HepG2 (cell line): Measurements from ENCODE around the gene SNUPN. TPM values are rescaled to one million over a fixed set of nuclear protein-coding genes. Genes with fewer than 3 reads are reported as not detected.

Experiments used
- ATAC-seq: fragments of 200-7000 bp; cut with Tn5 transposase; 3 replicates; pipeline ENCODE4 v1.9.1; 2020; ENCODE audit warnings: mild to moderate bottlenecking, moderate library complexity
- BruUV-seq: library from RNA; stranded (reverse); fragments of 400-500 nt; replicated peaks from 2 replicates; lab custom pipeline; 2021; lab: Mats Ljungman, UMichigan
- CTCF ChIA-PET: fragments of 300-600 bp; formaldehyde crosslinking; extraction: SDS; loops from one replicate; lab custom pipeline; 2021; ENCODE audit warnings: low total read pairs, inconsistent platforms, low intra/inter-chr PET ratio; lab: Yijun Ruan, JAX
- POLR2A ChIA-PET: fragments of 350-600 bp; sonication (Branson Sonifier 250); formaldehyde crosslinking; loops from one replicate; lab custom pipeline; 2020; ENCODE audit warnings: antibody characterized with exemption, inconsistent platforms; lab: Yijun Ruan, JAX
- DNase-seq: peaks from one replicate; pipeline ENCODE4 v3.0.0-alpha.2; 2015; ENCODE audit warnings: low spot score
- FAIRE-seq: peaks from 3 replicates; lab custom pipeline; 2011; peaks lifted over from hg19 to GRCh38; lab: Jason Lieb, UNC
- H2AFZ ChIP-seq: one replicate; pipeline ENCODE4 v1.6.1; 2011; ENCODE audit warnings: low read length, inconsistent platforms
- H3K27ac ChIP-seq: fragments of 300-600 bp; 3 replicates; pipeline ENCODE4 v1.8.0; 2011; ENCODE audit warnings: mixed run types, mild to moderate bottlenecking, mixed read lengths, low read length, inconsistent platforms; ENCODE audit not compliant: insufficient read depth; ENCODE audit errors: extremely low read length
- H3K27me3 ChIP-seq, 2 experiments: fragments of 200-600 bp in 1 of 2; 2 replicates in 1 of 2; 3 replicates in 1 of 2; pipeline versions ENCODE4 v1.6.0 to v1.8.0; 2011; ENCODE audit warnings: low read length in 2 of 2, mild to moderate bottlenecking in 2 of 2, moderate library complexity in 2 of 2, inconsistent platforms in 1 of 2; ENCODE audit not compliant: insufficient read depth in 2 of 2, control insufficient read depth in 1 of 2
- H3K36me3 ChIP-seq, 2 experiments: fragments of 200-600 bp in 1 of 2; replicated peaks in 1 of 2; 2 replicates in 1 of 2; 3 replicates in 1 of 2; pipeline versions ENCODE4 v1.5.1 to v1.8.0; 2011; ENCODE audit warnings: low read length in 2 of 2, inconsistent platforms in 1 of 2; ENCODE audit not compliant: insufficient read depth in 2 of 2, control insufficient read depth in 1 of 2
- H3K4me1 ChIP-seq: 2 replicates; pipeline ENCODE4 v1.5.1; 2012; ENCODE audit warnings: low read length, inconsistent platforms; ENCODE audit not compliant: insufficient read depth
- H3K4me2 ChIP-seq: 2 replicates; pipeline ENCODE4 v1.6.0; 2011; ENCODE audit warnings: low read depth, low read length, inconsistent platforms
- H3K4me3 ChIP-seq, 3 experiments: fragments of 200-600 bp in 1 of 3; sonication (generic), shearing (Covaris generic) in 1 of 3; replicated peaks in 1 of 3; 2 replicates each; pipeline ENCODE4 v1.5.1; 2011 to 2016; ENCODE audit warnings: low read length in 3 of 3, inconsistent platforms in 2 of 3, low read depth in 2 of 3, mild to moderate bottlenecking in 2 of 3, control low read depth in 1 of 3, mixed read lengths in 1 of 3; ENCODE audit not compliant: insufficient read depth in 1 of 3
- H3K79me2 ChIP-seq: one replicate; pipeline ENCODE4 v1.6.1; 2011; ENCODE audit warnings: low read length, inconsistent platforms; ENCODE audit not compliant: insufficient read depth
- H3K9ac ChIP-seq: 2 replicates; pipeline ENCODE4 v1.6.0; 2011; ENCODE audit warnings: mild to moderate bottlenecking, low read depth, low read length, inconsistent platforms; ENCODE audit not compliant: insufficient read depth
- H3K9me3 ChIP-seq: 2 replicates; pipeline ENCODE4 v1.5.1; 2012; ENCODE audit warnings: mild to moderate bottlenecking, low read length
- H4K20me1 ChIP-seq: 2 replicates; pipeline ENCODE4 v1.6.0; 2011; ENCODE audit warnings: inconsistent platforms, mild to moderate bottlenecking, low read length, moderate library complexity; ENCODE audit not compliant: insufficient read depth
- ADNP ChIP-seq: sonication (generic); formaldehyde crosslinking; IDR thresholded peaks from 2 replicates; pipeline ENCODE4 v1.4.0; 2020; ENCODE audit warnings: missing genetic modification reagents
- AFF4 ChIP-seq: sonication (generic); formaldehyde crosslinking; IDR thresholded peaks from 2 replicates; pipeline ENCODE4 v1.4.0; 2020; ENCODE audit warnings: missing genetic modification reagents
- KDM3A ChIP-seq: IDR thresholded peaks from 2 replicates; pipeline ENCODE4 v1.6.1; 2018; ENCODE audit warnings: low read depth, missing compliant biosample characterization
- MAFG ChIP-seq: sonication (generic); formaldehyde crosslinking; IDR thresholded peaks from 2 replicates; pipeline ENCODE4 v1.5.1; 2020; ENCODE audit warnings: mild to moderate bottlenecking, missing genetic modification reagents
- MEF2D ChIP-seq: sonication (generic); formaldehyde crosslinking; IDR thresholded peaks from 2 replicates; pipeline ENCODE4 v1.5.1; 2020; ENCODE audit warnings: mild to moderate bottlenecking, missing genetic modification reagents
- NFKBIZ ChIP-seq: IDR thresholded peaks from 2 replicates; pipeline ENCODE4 v1.6.1; 2018; ENCODE audit warnings: missing genetic modification reagents, missing compliant biosample characterization
- RBFOX2 ChIP-seq: fragments of 200-400 bp; formaldehyde crosslinking; IDR thresholded peaks from 2 replicates; pipeline ENCODE4 v1.6.1; 2017; ENCODE audit warnings: low read depth, mild to moderate bottlenecking, low read length
- RFXAP ChIP-seq: sonication (generic); formaldehyde crosslinking; IDR thresholded peaks from 2 replicates; pipeline ENCODE4 v1.4.0; 2020; ENCODE audit warnings: missing genetic modification reagents, borderline replicate concordance
- SP1 ChIP-seq, 2 experiments: fragments of 450-650 bp in 1 of 2; sonication (generic) in 1 of 2; formaldehyde crosslinking in 1 of 2; IDR thresholded peaks; 2 replicates each; pipeline versions ENCODE4 v1.4.0 to v1.6.1; 2016 to 2020; ENCODE audit warnings: missing genetic modification reagents in 1 of 2
- ZNF616 ChIP-seq: sonication (generic); formaldehyde crosslinking; IDR thresholded peaks from 2 replicates; pipeline ENCODE4 v1.5.0; 2020; ENCODE audit warnings: low read depth, mild to moderate bottlenecking, missing genetic modification reagents
- WGBS: methylation state at CpG from one replicate; pipeline ENCODE4 v1.1.6; 2017; ENCODE audit warnings: low lambda C conversion rate; 5-methylcytosine and 5-hydroxymethylcytosine counted together
- in situ Hi-C: cut with HindIII; loops from 2 replicates; pipeline ENCODE4 v1.10.0; 2017; ENCODE audit warnings: low pct_unique_long_range_greater_than_20kb; ENCODE audit not compliant: extremely low pct_ligation_motif_present
- intact Hi-C: fragments of 100-400 bp; cut with micrococcal nuclease; formaldehyde crosslinking; loops from one replicate; pipeline ENCODE4 v1.10.0; 2022; ENCODE audit not compliant: unreplicated experiment
- polyA plus RNA-seq, 8 experiments: library from polyadenylated mRNA; depleted of rRNA in 3 of 8; stranded (reverse) in 7 of 8; unstranded in 1 of 8; fragments of >200 nt; fragmentation: Illumina TruSeq in 4 of 8; extraction: Trizol in 4 of 8; gene quantifications; 2 replicates each; pipeline versions ENCODE4 v1.2.1 to v1.2.3, GENCODE V29; 2011 to 2016; ENCODE audit warnings: low read depth in 4 of 8, missing spikeins in 1 of 8, mixed read lengths in 1 of 8; ENCODE audit not compliant: insufficient read depth in 1 of 8
- total RNA-seq, 5 experiments: library from RNA; depleted of rRNA; stranded (reverse); fragments of >200 nt; fragmentation: Illumina TruSeq; extraction: Trizol; gene quantifications; 2 replicates each; pipeline ENCODE4 v1.2.3, GENCODE V29; 2016; ENCODE audit warnings: low read depth in 1 of 5
- TF ChIP-seq, protein P1 (sequence below): sonication (generic); formaldehyde crosslinking; IDR thresholded peaks from 2 replicates; pipeline ENCODE4 v1.5.1; 2020; ENCODE audit warnings: mild to moderate bottlenecking, missing genetic modification reagents, moderate library complexity
- TF ChIP-seq, protein P2 (sequence below): sonication (generic); formaldehyde crosslinking; conservative IDR thresholded peaks from 2 replicates; pipeline ENCODE4 v1.8.0; 2022; ENCODE audit warnings: missing genetic modification reagents

The SNUPN gene
- total and polyA plus RNA-seq, 2 of the 13 experiments (the other 11 are each of a cell fraction or from before 2014, with no cell fraction given) = 9.0 to 16.4 TPM

DNA sequence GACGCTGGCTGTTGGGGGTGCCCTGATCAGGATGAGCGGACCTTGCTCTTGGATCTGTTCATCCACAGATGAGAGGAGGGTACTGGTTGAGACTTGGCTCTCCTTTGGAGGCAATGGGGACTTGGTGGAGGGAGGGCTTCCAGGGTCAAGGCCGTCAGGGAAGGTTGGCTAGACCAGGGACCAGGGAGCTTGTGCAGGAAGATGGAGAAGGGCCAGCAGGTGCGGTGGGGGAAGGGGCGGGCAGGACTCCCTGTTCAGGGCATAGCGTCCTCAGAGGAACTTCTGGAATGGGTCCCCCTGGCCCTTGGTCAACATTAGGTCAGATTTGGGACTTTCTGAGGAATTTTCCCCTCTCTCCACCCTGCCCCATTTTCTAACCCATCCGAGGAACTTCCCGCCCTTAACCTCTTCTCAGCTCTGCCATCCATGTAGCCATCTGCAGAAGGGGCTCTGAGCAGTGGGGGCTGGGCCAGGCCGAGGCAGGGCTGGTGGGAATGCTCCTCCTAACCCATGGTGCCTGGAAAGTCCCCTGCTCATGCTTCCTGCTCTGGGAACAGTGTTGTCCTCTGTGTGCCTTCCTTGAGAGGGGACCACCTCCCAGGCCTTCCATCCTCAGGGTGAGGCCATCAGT lies 33.7 kb upstream of the SNUPN start (continued):
- TF ChIP-seq RFXAP (CRISPR knock-in tag) (no peak), AFF4 (CRISPR knock-in tag) (no peak)

DNA sequence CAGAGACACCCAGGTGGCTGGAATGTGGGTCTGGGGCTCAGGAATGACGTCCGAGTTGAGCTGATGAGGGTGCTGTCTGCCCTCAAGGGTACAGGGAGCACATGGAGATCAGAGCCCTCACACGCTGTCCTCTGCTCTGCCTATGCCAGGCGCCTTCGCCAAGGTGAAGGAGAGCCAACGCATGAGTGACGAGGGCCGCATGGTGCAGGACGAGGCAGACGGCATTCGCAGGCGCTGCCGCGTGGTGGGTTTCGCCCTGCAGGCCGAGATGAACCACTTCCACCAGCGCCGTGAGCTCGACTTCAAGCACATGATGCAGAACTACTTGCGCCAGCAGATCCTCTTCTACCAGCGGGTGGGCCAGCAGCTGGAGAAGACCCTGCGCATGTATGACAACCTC lies 31.3 kb upstream of the SNUPN start:
- H3K27ac ChIP-seq = no peak overlapping the region
- FAIRE-seq (no peak), ATAC-seq (no peak), DNase-seq (no peak)
- H3K27me3 ChIP-seq = no peaks in the 10 kb centered on the region
- H3K36me3 ChIP-seq = peaks cover 13 to 30% of the 10 kb centered on the region in 2 experiments; a peak in 4 of 5 replicates
- ChIA-PET POLR2A (no interaction called here), CTCF (no interaction called here)
- 90% methylated on average over 22 of the region's 22 CpGs for WGBS
- peaks cover 25% of the 10 kb centered on the region for H4K20me1 ChIP-seq
- intact Hi-C loops = no loop called here
- H3K9me3 ChIP-seq = no peaks in the 10 kb centered on the region
- H3K4me2 ChIP-seq = no peak overlapping the region
- in situ Hi-C loops = no loop called here
- H3K4me1 ChIP-seq = peaks cover 58% of the 10 kb centered on the region
- no peak overlapping the region for H3K9ac ChIP-seq
- peaks cover 41% of the 10 kb centered on the region for H3K79me2 ChIP-seq
- no TSS peak for BruUV-seq
- H3K4me3 ChIP-seq = no peak overlapping the region
- no peak overlapping the region for H2AFZ ChIP-seq
- TF ChIP-seq KDM3A (CRISPR knock-in tag) (no peak), SP1 (IDR thresholded peaks at IDR 0.05) (no peak), SP1 (CRISPR knock-in tag; IDR thresholded peaks at IDR 0.05) (no peak), ADNP (CRISPR knock-in tag) (no peak), NFKBIZ (CRISPR knock-in tag) (no peak), MAFG (CRISPR knock-in tag) (no peak), RBFOX2 (0 out of 2 replicates have a peak, but pooled peaks have one; percentile 25), MEF2D (no peak), ZNF616 (no peak)
- TF ChIP-seq, protein P1, sequence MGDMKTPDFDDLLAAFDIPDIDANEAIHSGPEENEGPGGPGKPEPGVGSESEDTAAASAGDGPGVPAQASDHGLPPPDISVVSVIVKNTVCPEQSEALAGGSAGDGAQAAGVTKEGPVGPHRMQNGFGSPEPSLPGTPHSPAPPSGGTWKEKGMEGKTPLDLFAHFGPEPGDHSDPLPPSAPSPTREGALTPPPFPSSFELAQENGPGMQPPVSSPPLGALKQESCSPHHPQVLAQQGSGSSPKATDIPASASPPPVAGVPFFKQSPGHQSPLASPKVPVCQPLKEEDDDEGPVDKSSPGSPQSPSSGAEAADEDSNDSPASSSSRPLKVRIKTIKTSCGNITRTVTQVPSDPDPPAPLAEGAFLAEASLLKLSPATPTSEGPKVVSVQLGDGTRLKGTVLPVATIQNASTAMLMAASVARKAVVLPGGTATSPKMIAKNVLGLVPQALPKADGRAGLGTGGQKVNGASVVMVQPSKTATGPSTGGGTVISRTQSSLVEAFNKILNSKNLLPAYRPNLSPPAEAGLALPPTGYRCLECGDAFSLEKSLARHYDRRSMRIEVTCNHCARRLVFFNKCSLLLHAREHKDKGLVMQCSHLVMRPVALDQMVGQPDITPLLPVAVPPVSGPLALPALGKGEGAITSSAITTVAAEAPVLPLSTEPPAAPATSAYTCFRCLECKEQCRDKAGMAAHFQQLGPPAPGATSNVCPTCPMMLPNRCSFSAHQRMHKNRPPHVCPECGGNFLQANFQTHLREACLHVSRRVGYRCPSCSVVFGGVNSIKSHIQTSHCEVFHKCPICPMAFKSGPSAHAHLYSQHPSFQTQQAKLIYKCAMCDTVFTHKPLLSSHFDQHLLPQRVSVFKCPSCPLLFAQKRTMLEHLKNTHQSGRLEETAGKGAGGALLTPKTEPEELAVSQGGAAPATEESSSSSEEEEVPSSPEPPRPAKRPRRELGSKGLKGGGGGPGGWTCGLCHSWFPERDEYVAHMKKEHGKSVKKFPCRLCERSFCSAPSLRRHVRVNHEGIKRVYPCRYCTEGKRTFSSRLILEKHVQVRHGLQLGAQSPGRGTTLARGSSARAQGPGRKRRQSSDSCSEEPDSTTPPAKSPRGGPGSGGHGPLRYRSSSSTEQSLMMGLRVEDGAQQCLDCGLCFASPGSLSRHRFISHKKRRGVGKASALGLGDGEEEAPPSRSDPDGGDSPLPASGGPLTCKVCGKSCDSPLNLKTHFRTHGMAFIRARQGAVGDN (CRISPR knock-in tag) = 0 out of 2 replicates have a peak, but pooled peaks have one; percentile 18
- TF ChIP-seq, protein P2, sequence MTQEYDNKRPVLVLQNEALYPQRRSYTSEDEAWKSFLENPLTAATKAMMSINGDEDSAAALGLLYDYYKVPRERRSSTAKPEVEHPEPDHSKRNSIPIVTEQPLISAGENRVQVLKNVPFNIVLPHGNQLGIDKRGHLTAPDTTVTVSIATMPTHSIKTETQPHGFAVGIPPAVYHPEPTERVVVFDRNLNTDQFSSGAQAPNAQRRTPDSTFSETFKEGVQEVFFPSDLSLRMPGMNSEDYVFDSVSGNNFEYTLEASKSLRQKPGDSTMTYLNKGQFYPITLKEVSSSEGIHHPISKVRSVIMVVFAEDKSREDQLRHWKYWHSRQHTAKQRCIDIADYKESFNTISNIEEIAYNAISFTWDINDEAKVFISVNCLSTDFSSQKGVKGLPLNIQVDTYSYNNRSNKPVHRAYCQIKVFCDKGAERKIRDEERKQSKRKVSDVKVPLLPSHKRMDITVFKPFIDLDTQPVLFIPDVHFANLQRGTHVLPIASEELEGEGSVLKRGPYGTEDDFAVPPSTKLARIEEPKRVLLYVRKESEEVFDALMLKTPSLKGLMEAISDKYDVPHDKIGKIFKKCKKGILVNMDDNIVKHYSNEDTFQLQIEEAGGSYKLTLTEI = no peak
